Effector memory CD8-positive, alpha-beta T cell (primary cell): ENCODE measurements around the gene SNAP25.

ENCODE experiments used
- ATAC-seq: fragments of 150-1000 bp; cut with Tn5 transposase; replicated peaks from 2 replicates; pipeline ENCODE4 v1.10.0; 2021; ENCODE audit warnings: mild to moderate bottlenecking, moderate library complexity
- DNase-seq, 3 experiments: peaks; one replicate each; pipeline ENCODE4 v3.0.0; 2021
- H3K27ac Mint-ChIP-seq, 2 donors: one replicate each; pipeline ENCODE4 v1.8.0; 2022; ENCODE audit warnings: mild to moderate bottlenecking in 2 of 2, mixed read lengths in 2 of 2, moderate library complexity in 2 of 2
- H3K27me3 Mint-ChIP-seq, 2 donors: one replicate each; pipeline ENCODE4 v1.8.0; 2022; ENCODE audit warnings: mixed read lengths in 2 of 2
- H3K36me3 Mint-ChIP-seq: one replicate; pipeline ENCODE4 v1.8.0; 2022; ENCODE audit warnings: mild to moderate bottlenecking, moderate library complexity, mixed read lengths; ENCODE audit not compliant: insufficient read depth
- H3K4me1 Mint-ChIP-seq, 2 donors: one replicate each; pipeline ENCODE4 v1.8.0; 2022; ENCODE audit warnings: low read depth in 2 of 2, mixed read lengths in 2 of 2
- H3K4me3 Mint-ChIP-seq, 2 donors: one replicate each; pipeline ENCODE4 v1.8.0; 2022; ENCODE audit warnings: mild to moderate bottlenecking in 2 of 2, mixed read lengths in 2 of 2, moderate library complexity in 2 of 2
- H3K9me3 Mint-ChIP-seq, 2 donors: one replicate each; pipeline ENCODE4 v1.8.0; 2022; ENCODE audit warnings: mixed read lengths in 2 of 2

The SNAP25 gene

DNA sequence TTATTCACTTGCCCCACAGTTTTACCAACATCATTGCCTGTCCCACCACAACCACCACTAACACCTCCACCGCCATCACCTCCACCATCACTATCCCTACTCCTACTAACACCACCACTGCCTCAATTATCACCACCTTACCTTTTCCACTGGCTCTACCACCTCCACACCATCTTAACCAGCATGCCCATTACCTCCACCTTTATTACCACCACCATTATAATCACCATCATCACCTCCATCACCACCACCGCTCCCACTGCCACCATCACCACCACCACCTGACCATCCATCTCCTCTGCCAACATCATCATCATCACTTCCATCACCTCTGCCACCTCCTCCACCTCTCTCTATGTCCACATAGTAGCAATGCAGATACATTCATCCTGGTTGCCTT lies 90.0 kb downstream of the SNAP25 start:
- peaks cover 14 to 30% of the 10 kb centered on the region in 2 donors for H3K4me1 Mint-ChIP-seq

DNA sequence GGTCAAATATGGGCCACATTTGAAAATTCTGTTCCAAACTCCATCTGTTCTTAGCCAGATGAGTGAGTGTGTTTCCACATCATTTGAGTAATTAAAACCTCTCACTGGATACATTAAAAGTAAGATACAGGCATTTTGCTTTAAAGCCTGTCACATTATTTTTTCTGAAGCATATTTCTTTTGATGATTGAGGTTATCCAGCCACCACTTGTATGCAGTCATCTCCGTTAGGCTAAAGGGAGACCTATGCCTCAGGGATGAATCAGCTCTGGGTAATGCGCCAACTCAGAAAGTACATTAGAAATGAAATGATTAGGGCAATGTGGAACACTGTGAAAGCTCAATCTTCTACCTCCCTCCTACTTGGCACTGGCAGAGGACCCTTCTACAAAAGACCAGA lies 90.7 kb downstream of the SNAP25 start:
- DNase-seq (no peak), ATAC-seq (no peak)
- H3K27ac Mint-ChIP-seq: no peak overlapping the region
- peaks cover 14 to 30% of the 10 kb centered on the region in 2 donors for H3K4me1 Mint-ChIP-seq
- peaks cover 28 to 29% of the 10 kb centered on the region in 2 donors for H3K27me3 Mint-ChIP-seq
- no peak overlapping the region for H3K4me3 Mint-ChIP-seq
- H3K9me3 Mint-ChIP-seq: no peaks in the 10 kb centered on the region
- H3K36me3 Mint-ChIP-seq: no peaks in the 10 kb centered on the region

More for the DNA sequence above, 90.0 kb downstream of the SNAP25 start:
- DNase-seq (no peak), ATAC-seq (no peak)
- no peaks in the 10 kb centered on the region for H3K36me3 Mint-ChIP-seq
- H3K27ac Mint-ChIP-seq: no peak overlapping the region
- H3K4me3 Mint-ChIP-seq: no peak overlapping the region
- no peaks in the 10 kb centered on the region for H3K9me3 Mint-ChIP-seq
- peaks cover 22% of the 10 kb centered on the region in 2 donors for H3K27me3 Mint-ChIP-seq

- DNase-seq: no peak
- Mint-ChIP-seq H3K27me3 (peaks cover 42 to 57% of the 10 kb centered on the region in 2 donors), H3K27ac (no peak overlapping the region), H3K36me3 (no peaks in the 10 kb centered on the region), H3K4me3 (no peak overlapping the region), H3K9me3 (peaks cover 0 to 2% of the 10 kb centered on the region in 2 donors), H3K4me1 (peaks cover 7 to 15% of the 10 kb centered on the region in 2 donors)
- ATAC-seq: no peak
Observed at GRCh38 chr20:10312111-10312510, 93.5 kb downstream of the SNAP25 start.

DNA sequence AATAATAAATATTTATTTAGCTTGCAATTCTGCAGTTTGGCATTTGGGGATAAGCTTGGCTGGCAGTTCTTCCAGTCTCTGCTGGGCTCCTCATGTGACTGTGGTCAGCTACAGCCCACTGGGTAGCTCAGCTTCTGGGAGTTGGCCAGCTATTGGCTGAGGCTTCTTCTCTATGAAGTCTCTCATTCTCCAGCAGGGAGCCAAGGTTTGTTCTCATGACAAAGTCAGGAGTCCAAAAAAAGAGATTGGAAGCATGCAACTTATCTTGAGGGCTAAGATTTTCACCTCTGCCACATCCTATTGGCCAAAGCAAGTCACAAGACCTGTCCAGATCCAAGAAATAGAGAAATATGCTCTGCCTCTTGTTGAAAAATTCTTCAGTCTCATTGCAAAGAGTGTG lies 94.6 kb downstream of the SNAP25 start:
- H3K36me3 Mint-ChIP-seq: no peaks in the 10 kb centered on the region
- no peak overlapping the region for H3K4me3 Mint-ChIP-seq
- no peak overlapping the region for H3K27ac Mint-ChIP-seq
- H3K9me3 Mint-ChIP-seq: peaks cover 0 to 4% of the 10 kb centered on the region in 2 donors
- no peak for DNase-seq
- ATAC-seq: no peak
- peaks cover 4 to 6% of the 10 kb centered on the region in 2 donors for H3K4me1 Mint-ChIP-seq
- H3K27me3 Mint-ChIP-seq: peaks cover 42 to 59% of the 10 kb centered on the region in 2 donors

DNA sequence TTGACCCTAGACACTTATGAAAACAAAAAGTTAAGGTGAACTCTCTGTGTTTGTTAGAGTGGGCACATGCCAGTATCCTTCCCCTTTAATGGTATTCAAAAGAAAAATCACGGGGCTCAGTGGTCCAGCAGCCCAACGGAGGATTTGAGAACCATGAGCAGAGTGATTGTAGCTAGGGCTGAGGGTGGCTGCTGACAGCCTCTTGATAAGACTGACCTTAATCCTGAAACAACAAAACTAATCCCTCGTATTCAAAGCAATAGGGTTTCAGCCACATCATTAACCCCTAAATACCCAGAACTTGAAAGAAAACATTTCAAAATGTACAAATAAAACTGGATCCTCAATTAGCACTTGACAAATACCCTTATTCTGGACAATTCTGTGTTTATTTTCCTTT lies 95.1 kb downstream of the SNAP25 start:
- H3K4me1 Mint-ChIP-seq: peaks cover 2 to 3% of the 10 kb centered on the region in 2 donors
- no peak for ATAC-seq
- H3K4me3 Mint-ChIP-seq: no peak overlapping the region
- H3K36me3 Mint-ChIP-seq: no peaks in the 10 kb centered on the region
- H3K27me3 Mint-ChIP-seq: peaks cover 42 to 59% of the 10 kb centered on the region in 2 donors
- H3K27ac Mint-ChIP-seq: no peak overlapping the region
- no peak for DNase-seq
- H3K9me3 Mint-ChIP-seq: peaks cover 0 to 4% of the 10 kb centered on the region in 2 donors

GRCh38 chr20:10314198-10314597 lies 95.6 kb downstream of the SNAP25 start:
- H3K9me3 Mint-ChIP-seq: peaks cover 0 to 4% of the 10 kb centered on the region in 2 donors
- H3K4me3 Mint-ChIP-seq: no peak overlapping the region
- no peak overlapping the region for H3K27ac Mint-ChIP-seq
- ATAC-seq (no peak), DNase-seq (no peak)
- H3K4me1 Mint-ChIP-seq: no peaks in the 10 kb centered on the region
- H3K27me3 Mint-ChIP-seq: peaks cover 42 to 59% of the 10 kb centered on the region in 2 donors
- no peaks in the 10 kb centered on the region for H3K36me3 Mint-ChIP-seq

- Mint-ChIP-seq H3K27ac (no peak overlapping the region), H3K36me3 (no peaks in the 10 kb centered on the region), H3K9me3 (peaks cover 0 to 4% of the 10 kb centered on the region in 2 donors), H3K4me1 (peaks cover 0 to 4% of the 10 kb centered on the region in 2 donors), H3K4me3 (no peak overlapping the region), H3K27me3 (peaks cover 34 to 58% of the 10 kb centered on the region in 2 donors)
- no peak for DNase-seq
- ATAC-seq: no peak
Observed at GRCh38 chr20:10315138-10315537, 96.5 kb downstream of the SNAP25 start.

- H3K9me3 Mint-ChIP-seq: peaks cover 0 to 4% of the 10 kb centered on the region in 2 donors
Observed at GRCh38 chr20:10316582-10316981, 98.0 kb downstream of the SNAP25 start.

GRCh38 chr20:10318291-10319024 lies 99.8 kb downstream of the SNAP25 start:
- H3K9me3 Mint-ChIP-seq: peaks cover 0 to 4% of the 10 kb centered on the region in 2 donors
- H3K4me1 Mint-ChIP-seq: peaks cover 0 to 4% of the 10 kb centered on the region in 2 donors
- no peaks in the 10 kb centered on the region for H3K36me3 Mint-ChIP-seq
- no peak overlapping the region for H3K27ac Mint-ChIP-seq
- H3K4me3 Mint-ChIP-seq: no peak overlapping the region
- ATAC-seq (no peak), DNase-seq (no peak)
- H3K27me3 Mint-ChIP-seq: peaks cover 35 to 64% of the 10 kb centered on the region in 2 donors

More at GRCh38 chr20:10316582-10316981, 98.0 kb downstream of the SNAP25 start:
- H3K27me3 Mint-ChIP-seq: peaks cover 31 to 57% of the 10 kb centered on the region in 2 donors
- no peak for DNase-seq
- no peak overlapping the region for H3K27ac Mint-ChIP-seq
- no peak overlapping the region for H3K4me3 Mint-ChIP-seq
- peaks cover 0 to 4% of the 10 kb centered on the region in 2 donors for H3K4me1 Mint-ChIP-seq
- ATAC-seq: no peak
- H3K36me3 Mint-ChIP-seq: no peaks in the 10 kb centered on the region

GRCh38 chr20:10319855-10320254 lies 101.2 kb downstream of the SNAP25 start:
- Mint-ChIP-seq H3K4me1 (peaks cover 0 to 4% of the 10 kb centered on the region in 2 donors), H3K27ac (no peak overlapping the region), H3K9me3 (peaks cover 0 to 4% of the 10 kb centered on the region in 2 donors), H3K27me3 (peaks cover 30 to 61% of the 10 kb centered on the region in 2 donors), H3K4me3 (no peak overlapping the region), H3K36me3 (no peaks in the 10 kb centered on the region)
- ATAC-seq (no peak), DNase-seq (no peak)

- no peak for ATAC-seq
- Mint-ChIP-seq H3K9me3 (peaks cover 0 to 4% of the 10 kb centered on the region in 2 donors), H3K4me3 (no peak overlapping the region), H3K36me3 (no peaks in the 10 kb centered on the region), H3K4me1 (peaks cover 0 to 4% of the 10 kb centered on the region in 2 donors), H3K27ac (no peak overlapping the region), H3K27me3 (peaks cover 20 to 49% of the 10 kb centered on the region in 2 donors)
- no peak for DNase-seq
Observed at GRCh38 chr20:10321138-10321717, 102.6 kb downstream of the SNAP25 start.

DNA sequence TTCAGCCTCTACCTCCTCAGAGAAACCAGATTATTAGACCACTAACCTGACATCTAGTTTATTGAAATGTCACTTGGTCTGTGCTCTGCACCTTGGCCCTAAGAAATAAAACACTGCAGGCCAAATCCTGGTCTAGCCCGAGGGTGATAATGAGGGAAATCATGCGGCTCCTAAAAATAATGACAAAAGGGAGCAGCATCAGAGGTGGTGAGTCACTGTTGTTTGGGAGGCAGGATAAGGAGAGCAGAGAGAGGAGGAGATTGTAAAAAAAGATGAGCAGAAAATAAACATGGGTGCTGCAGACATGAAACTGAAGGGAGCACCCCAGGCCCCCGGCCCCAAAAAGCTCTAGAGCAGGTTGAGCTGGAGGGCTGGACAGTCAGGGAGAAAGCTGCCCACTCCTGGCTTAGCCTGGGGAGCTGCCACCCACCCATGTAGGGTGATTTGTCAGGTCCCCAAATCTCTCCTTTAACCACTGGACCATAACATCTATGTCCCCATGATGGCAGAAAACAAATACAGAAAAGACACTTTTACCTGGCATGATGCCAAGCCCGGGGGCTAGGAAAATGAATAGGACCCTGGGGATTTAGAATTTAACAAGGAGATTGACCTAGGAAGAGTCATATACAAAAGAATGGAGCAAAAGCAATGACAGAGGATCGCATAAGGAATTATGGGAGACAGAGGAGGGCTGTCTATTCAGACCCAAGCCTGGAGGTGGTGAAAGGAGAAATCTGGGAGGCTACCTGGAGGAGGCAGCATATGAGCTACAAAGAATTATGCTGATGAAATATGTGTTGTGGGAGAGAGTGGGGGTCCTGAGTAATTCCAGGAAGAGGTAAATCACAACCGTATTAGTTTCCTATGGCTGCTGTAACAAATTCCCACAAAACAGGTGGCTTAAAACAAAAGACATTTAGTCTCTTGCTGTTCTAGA lies 103.7 kb downstream of the SNAP25 start:
- no peaks in the 10 kb centered on the region for H3K9me3 Mint-ChIP-seq
- H3K27ac Mint-ChIP-seq: no peak overlapping the region
- no peaks in the 10 kb centered on the region for H3K36me3 Mint-ChIP-seq
- DNase-seq: no peak
- no peak for ATAC-seq
- H3K4me3 Mint-ChIP-seq: no peak overlapping the region
- peaks cover 0 to 4% of the 10 kb centered on the region in 2 donors for H3K4me1 Mint-ChIP-seq
- peaks cover 20 to 43% of the 10 kb centered on the region in 2 donors for H3K27me3 Mint-ChIP-seq

- Mint-ChIP-seq H3K36me3 (no peaks in the 10 kb centered on the region), H3K4me1 (peaks cover 0 to 4% of the 10 kb centered on the region in 2 donors), H3K27ac (no peak overlapping the region), H3K27me3 (peaks cover 20 to 43% of the 10 kb centered on the region in 2 donors), H3K4me3 (no peak overlapping the region), H3K9me3 (no peaks in the 10 kb centered on the region)
- ATAC-seq: no peak
- DNase-seq: no peak
Observed at GRCh38 chr20:10323729-10324128, 105.1 kb downstream of the SNAP25 start.
